Ectodermal cell (in vitro differentiated cells): Measurements from ENCODE around the gene PPARGC1A.

Experiments used
- H3K27ac ChIP-seq: 2 replicates; pipeline ENCODE4 v1.7.0; 2013; ENCODE audit warnings: mild to moderate bottlenecking, low read depth, low read length; ENCODE audit not compliant: insufficient read depth, poor library complexity, severe bottlenecking
- H3K27me3 ChIP-seq: 2 replicates; pipeline ENCODE4 v1.7.0; 2013; ENCODE audit warnings: mild to moderate bottlenecking, low read length; ENCODE audit not compliant: insufficient read depth, control insufficient read depth, poor library complexity, severe bottlenecking
- H3K36me3 ChIP-seq: one replicate; pipeline ENCODE4 v1.7.0; 2013; ENCODE audit warnings: low read length; ENCODE audit not compliant: control insufficient read depth, insufficient read depth
- H3K4me1 ChIP-seq: one replicate; pipeline ENCODE4 v1.7.0; 2013; ENCODE audit warnings: low read length; ENCODE audit not compliant: control insufficient read depth, insufficient read depth
- H3K4me3 ChIP-seq: 2 replicates; pipeline ENCODE4 v1.7.0; 2013; ENCODE audit warnings: low read depth, low read length, control low read depth; ENCODE audit not compliant: insufficient read depth
- H3K9me3 ChIP-seq: 2 replicates; pipeline ENCODE4 v1.7.0; 2013; ENCODE audit warnings: mild to moderate bottlenecking, low read length, moderate library complexity; ENCODE audit not compliant: control insufficient read depth
- WGBS, 2 experiments: methylation state at CpG; one replicate each; pipeline ENCODE4 v1.1.7; 2013; ENCODE audit warnings: missing lambda C conversion rate in 2 of 2; 5-methylcytosine and 5-hydroxymethylcytosine counted together

The PPARGC1A gene

DNA sequence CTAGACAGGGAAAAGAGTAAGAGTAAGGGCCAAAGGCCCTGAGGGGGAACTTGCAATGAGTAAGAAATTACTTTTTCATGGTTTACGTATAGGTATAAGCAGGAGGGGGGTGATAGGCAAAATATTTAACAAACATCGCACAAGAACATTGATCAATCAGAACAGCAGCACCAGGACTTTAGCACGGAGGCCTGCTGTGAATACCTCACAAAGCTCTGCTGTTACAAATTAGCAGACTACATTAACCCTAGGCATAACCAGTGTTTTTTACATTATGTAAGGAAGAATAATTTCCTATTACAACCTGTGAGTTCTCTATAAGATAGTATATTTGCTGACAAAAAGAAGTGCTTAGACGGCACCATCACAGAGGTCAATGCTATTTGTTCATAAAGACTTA is 44.9 kb downstream of the PPARGC1A start:
- H3K36me3 ChIP-seq, result no peaks in the 10 kb centered on the region
- no peak overlapping the region for H3K27ac ChIP-seq
- H3K4me1 ChIP-seq, result no peaks in the 10 kb centered on the region
- no peaks in the 10 kb centered on the region for H3K27me3 ChIP-seq
- H3K4me3 ChIP-seq, result no peak overlapping the region
- 98 to 100% methylated on average over 1 to 4 of the region's 4 CpGs for WGBS, 2 experiments
- no peaks in the 10 kb centered on the region for H3K9me3 ChIP-seq

DNA sequence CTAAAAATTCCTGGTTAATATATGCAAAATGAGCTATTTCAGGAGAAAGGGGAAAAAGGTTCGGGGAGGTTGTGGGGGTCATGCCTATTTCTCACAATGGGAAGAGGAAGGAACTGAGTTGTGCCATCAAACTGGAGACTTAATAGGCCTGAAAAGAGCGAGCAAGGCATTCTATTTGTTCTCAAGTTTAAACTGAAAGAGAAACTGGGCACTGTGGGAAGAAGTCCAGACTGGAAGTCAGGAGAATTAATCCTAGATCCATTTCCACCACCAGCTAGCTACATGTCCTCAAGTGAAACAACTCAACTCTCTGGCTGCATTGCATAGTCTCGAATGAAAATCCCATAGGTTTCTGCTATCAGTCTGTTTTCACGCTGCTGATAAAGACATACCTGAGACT is 50.6 kb downstream of the PPARGC1A start:
- Histone ChIP-seq H3K27me3 (no peaks in the 10 kb centered on the region), H3K9me3 (no peaks in the 10 kb centered on the region), H3K4me1 (no peaks in the 10 kb centered on the region), H3K36me3 (no peaks in the 10 kb centered on the region), H3K4me3 (no peak overlapping the region), H3K27ac (no peak overlapping the region)
- 92 to 94% methylated on average over 4 of the region's 4 CpGs for WGBS, 2 experiments

DNA sequence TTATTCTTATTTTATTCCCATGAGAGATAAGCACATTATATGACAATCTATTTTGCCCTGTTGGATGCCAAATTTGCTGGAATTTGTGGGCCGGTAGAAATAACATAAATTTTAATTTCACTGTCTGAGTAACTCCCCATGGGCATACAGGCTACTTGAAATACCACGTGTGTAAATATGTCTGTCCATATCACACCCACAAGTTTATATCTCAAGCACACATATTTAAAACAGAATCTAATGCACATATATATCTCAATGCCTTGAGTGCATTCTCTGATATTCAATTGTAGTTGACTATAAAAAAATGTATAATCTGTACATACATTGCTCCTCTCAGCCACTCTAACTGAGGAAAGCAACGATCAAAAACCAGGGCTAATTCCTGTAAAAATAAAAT is 51.2 kb downstream of the PPARGC1A start:
- no peaks in the 10 kb centered on the region for H3K4me1 ChIP-seq
- H3K4me3 ChIP-seq, result no peak overlapping the region
- WGBS, 2 experiments, result 97 to 100% methylated on average over 2 of the region's 3 CpGs
- H3K27me3 ChIP-seq, result no peaks in the 10 kb centered on the region
- H3K27ac ChIP-seq, result no peak overlapping the region
- no peaks in the 10 kb centered on the region for H3K36me3 ChIP-seq
- no peaks in the 10 kb centered on the region for H3K9me3 ChIP-seq

DNA sequence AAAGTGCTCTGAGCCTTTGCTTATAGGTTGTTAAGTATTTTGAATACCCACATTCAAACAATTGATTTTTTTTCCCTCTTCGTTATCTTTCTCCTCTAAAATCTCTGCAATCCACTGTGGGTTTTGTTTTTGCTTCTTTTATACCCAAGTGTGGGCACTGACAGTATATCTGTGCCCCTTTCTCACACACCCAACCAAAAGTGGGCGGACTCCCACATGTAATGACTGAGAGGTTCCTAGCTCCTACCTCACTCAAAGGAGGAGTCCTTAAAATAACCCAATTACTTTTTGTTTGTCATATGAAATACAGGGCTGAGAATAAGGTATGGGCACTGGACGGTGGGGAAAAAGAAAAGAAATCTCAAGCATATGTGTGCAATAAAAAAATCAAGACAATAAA is 51.7 kb downstream of the PPARGC1A start:
- Histone ChIP-seq H3K27me3 (no peaks in the 10 kb centered on the region), H3K36me3 (no peaks in the 10 kb centered on the region), H3K4me1 (no peaks in the 10 kb centered on the region), H3K4me3 (no peak overlapping the region), H3K27ac (no peak overlapping the region), H3K9me3 (no peaks in the 10 kb centered on the region)
- WGBS, 2 experiments, result 50 to 84% methylated on average over 1 to 3 of the region's 3 CpGs

DNA sequence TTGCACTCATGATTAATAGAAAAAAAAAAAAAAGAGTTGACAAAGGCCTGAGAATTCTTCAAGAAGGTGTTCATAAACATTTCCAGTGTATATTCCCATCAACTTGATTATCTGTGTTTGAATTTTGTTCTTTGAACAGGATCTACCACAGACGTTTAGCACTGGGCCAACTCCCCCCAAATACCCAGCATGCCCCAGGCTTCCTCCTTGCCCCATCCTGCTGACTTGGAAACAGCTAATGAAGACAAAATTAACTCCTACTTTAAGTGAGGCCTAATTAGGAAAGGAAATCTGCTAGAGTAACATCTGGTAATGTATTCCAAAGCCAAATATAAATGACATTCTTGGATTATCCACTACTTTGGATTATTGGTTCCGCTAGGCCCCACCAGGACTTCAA is 52.5 kb downstream of the PPARGC1A start:
- H3K27me3 ChIP-seq, result no peaks in the 10 kb centered on the region
- H3K4me3 ChIP-seq, result no peak overlapping the region
- H3K9me3 ChIP-seq, result no peaks in the 10 kb centered on the region
- WGBS, 2 experiments, result 88 to 100% methylated on average over 2 of the region's 2 CpGs
- no peaks in the 10 kb centered on the region for H3K36me3 ChIP-seq
- H3K27ac ChIP-seq, result no peak overlapping the region
- no peaks in the 10 kb centered on the region for H3K4me1 ChIP-seq

DNA sequence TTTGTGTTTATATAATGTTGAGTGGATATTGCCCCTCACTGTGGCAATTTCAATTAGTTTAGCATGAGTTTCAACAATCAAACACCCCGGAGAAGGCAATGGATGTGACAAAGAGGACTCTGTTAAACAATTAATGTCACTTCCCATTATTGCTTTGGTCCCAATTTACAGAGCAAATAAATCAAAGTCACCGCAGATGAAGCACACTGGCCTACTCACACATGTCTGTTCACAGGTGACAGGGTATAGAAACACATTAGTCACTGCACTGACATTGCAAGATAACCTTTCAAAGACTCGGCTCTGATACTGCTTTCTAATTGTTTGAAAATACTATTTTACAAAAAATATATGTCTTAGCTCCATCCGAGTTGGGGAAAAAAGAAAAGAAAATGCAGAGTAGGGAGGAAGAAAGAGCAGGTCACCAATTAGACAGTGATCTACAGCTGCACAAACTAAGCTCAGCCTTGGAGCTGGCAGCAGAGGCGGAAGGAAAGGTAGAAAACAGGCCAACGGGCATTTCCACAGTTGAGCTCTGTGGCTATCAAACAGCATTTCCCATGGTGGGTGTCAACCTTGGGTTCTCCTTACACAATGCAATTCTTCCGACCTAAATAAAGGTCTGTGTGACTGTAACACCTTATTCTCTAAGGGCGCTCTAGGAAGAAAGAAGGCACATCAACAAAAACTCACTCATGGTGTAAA is 53.9 kb downstream of the PPARGC1A start:
- Histone ChIP-seq H3K9me3 (no peaks in the 10 kb centered on the region), H3K36me3 (no peaks in the 10 kb centered on the region), H3K27me3 (no peaks in the 10 kb centered on the region), H3K27ac (no peak overlapping the region), H3K4me1 (peaks cover 4% of the 10 kb centered on the region), H3K4me3 (no peak overlapping the region)
- WGBS, 2 experiments, result 92 to 93% methylated on average over 7 to 8 of the region's 8 CpGs

DNA sequence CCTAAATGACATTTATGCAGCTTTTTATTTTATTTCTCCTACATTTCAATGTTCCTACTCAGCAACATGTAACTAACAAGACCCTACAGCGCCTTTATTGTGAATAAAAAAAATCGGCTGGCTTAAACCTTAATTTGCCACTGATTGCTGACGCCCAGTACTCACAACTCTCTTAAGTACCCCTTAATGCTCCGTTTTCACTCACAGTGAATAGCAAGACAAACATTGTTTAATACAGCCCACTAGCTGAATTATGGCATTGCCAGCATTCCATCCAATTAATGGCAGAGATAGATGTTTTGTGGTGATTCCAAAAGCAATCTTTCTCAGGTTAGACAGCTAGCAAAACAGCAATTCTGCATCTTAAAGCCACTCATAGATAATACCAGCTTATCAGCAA is 61.1 kb downstream of the PPARGC1A start:
- no peaks in the 10 kb centered on the region for H3K9me3 ChIP-seq
- H3K4me3 ChIP-seq, result no peak overlapping the region
- H3K27me3 ChIP-seq, result no peaks in the 10 kb centered on the region
- H3K4me1 ChIP-seq, result peaks cover 4% of the 10 kb centered on the region
- WGBS, 2 experiments, result 88 to 92% methylated on average over 4 of the region's 4 CpGs
- no peaks in the 10 kb centered on the region for H3K36me3 ChIP-seq
- H3K27ac ChIP-seq, result no peak overlapping the region

DNA sequence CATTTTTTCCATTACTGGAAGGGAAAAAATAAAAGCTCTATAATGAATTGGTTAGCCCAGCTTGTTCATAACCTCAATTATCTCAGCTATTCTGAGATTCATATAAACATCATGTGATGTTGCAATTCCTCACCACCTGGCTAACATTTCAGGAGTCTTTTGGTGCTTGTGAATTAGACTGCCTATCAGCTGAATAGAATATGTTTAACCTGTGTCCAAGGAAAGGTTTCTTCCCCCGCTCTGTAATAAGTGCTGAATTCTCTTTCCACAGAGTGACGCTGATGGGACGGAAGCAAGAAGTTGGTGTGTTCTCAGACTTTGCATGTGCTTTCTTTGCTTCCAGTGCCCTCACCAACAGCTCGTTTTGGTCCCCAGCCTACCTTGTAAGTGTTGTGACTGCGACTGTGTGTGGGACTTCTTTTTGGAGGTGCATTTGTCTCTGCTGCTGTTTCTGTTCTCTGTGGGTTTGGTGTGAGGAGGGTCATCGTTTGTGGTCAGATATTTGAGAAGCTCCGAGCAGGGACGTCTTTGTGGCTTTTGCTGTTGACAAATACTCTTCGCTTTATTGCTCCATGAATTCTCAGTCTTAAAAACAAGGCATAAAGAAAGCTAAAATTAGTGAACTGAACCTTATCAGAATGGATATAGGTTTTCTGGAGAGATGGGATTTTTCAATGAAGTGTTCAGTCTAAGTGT is 61.7 kb downstream of the PPARGC1A start:
- Histone ChIP-seq H3K27ac (no peak overlapping the region), H3K4me1 (peaks cover 4% of the 10 kb centered on the region), H3K36me3 (no peaks in the 10 kb centered on the region), H3K4me3 (no peak overlapping the region), H3K9me3 (no peaks in the 10 kb centered on the region), H3K27me3 (no peaks in the 10 kb centered on the region)
- WGBS, 2 experiments, result 93 to 94% methylated on average over 9 of the region's 9 CpGs

DNA sequence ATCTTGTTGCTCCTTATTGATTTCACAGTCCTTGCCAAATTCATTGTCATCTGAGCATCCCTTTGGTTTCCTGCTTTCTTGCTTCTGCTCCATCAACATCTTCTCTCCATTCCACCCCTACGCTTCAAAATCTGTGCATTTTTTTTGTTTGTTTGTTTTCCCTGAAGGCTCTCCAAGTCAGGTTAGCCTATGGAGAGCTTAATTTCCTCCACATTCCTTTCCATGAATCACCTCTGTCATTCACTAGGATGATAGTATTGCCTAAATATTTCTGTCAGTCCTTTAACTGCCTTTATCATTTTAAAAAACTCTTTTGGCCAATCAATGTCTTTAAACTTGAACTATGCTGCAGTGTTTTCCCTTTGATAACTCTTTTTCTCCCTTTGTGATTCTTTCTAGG is 67.7 kb downstream of the PPARGC1A start:
- 80 to 100% methylated on average over 1 of the region's 1 CpG for WGBS, 2 experiments
- Histone ChIP-seq H3K27ac (no peak overlapping the region), H3K4me1 (no peaks in the 10 kb centered on the region), H3K9me3 (no peaks in the 10 kb centered on the region), H3K27me3 (no peaks in the 10 kb centered on the region), H3K36me3 (no peaks in the 10 kb centered on the region), H3K4me3 (no peak overlapping the region)

DNA sequence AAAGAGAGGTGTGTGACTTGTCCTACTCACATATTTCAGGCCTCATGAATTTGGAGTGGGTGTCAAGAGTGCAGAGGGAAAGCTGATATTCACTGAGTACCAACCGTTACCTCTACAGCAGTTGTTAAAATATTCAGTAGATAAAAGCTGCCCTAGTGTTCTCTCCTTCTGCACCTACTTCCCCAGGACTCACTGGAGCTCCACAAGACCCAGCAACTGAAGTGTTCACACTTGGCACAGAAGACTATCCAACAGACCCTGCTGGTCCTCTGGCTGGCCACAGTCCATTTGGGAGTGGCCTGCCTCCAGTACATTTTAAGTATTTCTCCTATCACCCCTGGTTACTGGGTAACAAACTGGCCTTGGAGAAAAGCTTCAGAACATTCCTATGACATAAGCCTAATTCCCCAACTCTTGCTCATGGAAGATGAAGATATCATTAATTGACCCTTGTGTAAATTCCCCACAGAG is 70.8 kb downstream of the PPARGC1A start:
- no peaks in the 10 kb centered on the region for H3K9me3 ChIP-seq
- no peak overlapping the region for H3K27ac ChIP-seq
- H3K27me3 ChIP-seq, result no peaks in the 10 kb centered on the region
- H3K36me3 ChIP-seq, result no peaks in the 10 kb centered on the region
- no peak overlapping the region for H3K4me3 ChIP-seq
- H3K4me1 ChIP-seq, result peaks cover 7% of the 10 kb centered on the region
- 57 to 93% methylated on average over 1 of the region's 1 CpG for WGBS, 2 experiments
